Measurements from ENCODE around the gene ASPDH.
"Not testable (repeated sequence)": the region's sequence is repeated elsewhere in the genome, so short reads cannot be mapped to it uniquely, and the experiment has no call there.

Gene ASPDH

DNA sequence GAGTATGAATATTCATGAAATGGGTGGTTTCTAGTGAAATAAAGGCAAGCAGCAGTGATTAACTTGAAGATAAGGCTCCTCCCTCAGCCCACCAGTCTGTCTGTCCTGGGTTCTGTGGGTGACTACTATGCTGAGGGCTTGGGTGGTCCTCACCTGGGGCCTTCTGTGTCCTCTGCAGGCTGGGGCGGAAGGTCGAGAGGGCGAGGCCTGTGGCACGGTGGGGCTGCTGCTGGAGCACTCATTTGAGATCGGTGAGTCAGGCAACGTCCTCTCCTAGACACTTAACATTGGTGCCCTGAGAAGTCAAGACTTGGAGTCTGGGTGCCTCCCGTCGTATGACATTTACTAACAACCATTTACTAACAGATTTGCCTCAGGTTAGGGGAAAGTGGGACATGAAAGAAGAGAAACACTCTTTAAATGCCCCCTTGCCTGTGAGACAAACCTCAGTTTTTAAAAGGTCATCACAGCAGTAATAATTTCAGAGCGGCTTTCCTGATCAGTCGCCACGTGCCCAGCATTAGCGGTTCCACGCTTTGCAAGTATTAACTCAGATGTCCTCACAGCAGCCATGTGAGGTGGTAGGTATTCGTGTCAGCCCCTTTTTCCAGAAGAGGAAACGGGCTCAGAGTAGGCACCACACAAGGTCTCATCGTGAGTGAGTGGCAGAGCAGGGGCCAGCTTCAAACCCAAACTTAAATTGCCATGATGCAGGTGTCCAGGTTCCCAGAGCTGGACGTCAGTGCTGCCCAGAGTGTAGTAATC lies 35.8 kb downstream of the ASPDH start:
- DNase-seq (ENCODE audit: low spot score): no peak

DNA sequence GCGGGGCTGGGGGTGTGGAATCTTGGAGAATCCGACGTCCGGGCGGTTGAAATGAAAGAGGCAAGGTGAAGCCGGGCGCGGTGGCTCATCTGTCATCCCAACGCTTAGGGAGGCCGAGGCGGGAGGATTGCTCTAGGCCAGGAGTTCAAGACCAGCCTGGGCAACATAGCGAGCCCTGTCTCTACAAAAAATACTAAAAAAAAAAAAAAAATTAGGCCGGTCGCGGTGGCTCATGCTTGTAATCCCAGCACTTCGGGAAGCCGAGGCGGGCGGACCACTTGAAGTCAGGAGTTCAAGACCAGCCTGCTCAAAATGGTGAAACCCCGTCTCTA lies 36.8 kb downstream of the ASPDH start:
- DNase-seq (ENCODE audit: low spot score): no peak

DNA sequence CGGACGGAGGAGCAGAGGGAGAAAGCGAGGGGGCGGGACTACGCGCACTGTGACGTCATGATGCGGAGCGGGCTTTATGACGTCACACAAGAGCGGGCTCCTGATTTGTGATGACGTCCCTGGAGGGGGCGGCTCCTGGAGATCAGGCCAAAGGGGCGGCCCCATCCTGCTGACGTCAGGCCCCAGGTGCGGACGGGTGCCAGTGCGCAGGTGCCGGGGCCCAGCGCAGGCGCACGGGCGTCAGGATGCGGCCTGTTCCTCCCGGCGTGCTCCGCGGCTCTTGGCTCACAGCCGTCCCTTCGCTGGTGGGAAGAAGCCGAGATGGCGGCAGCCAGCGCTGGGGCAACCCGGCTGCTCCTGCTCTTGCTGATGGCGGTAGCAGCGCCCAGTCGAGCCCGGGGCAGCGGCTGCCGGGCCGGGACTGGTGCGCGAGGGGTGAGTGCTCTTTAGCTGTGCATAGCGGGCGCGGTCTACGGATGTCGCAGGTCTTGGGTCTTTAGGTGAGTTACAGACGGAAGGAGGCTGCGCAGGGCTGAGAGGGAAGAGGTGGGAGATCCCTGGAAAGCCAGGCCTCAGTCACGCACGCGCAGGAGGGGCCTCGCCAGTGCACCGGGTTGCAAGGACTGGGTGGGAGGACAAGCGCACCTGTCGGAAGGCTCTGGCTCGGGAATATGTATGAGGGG lies 37.3 kb downstream of the ASPDH start, which contains the start of the genes EMC10 and GARIN5A:
TSS of gene EMC10 (plus strand) at position 284 of the 683 bp plus-strand sequence. CDS start at position 322, 38 bp downstream.
TSS of gene GARIN5A (minus strand) at position 625 of the 683 bp plus-strand sequence. CDS start at position 165, 460 bp downstream.
- peak; percentile 94 for DNase-seq (ENCODE audit: low spot score)

DNA sequence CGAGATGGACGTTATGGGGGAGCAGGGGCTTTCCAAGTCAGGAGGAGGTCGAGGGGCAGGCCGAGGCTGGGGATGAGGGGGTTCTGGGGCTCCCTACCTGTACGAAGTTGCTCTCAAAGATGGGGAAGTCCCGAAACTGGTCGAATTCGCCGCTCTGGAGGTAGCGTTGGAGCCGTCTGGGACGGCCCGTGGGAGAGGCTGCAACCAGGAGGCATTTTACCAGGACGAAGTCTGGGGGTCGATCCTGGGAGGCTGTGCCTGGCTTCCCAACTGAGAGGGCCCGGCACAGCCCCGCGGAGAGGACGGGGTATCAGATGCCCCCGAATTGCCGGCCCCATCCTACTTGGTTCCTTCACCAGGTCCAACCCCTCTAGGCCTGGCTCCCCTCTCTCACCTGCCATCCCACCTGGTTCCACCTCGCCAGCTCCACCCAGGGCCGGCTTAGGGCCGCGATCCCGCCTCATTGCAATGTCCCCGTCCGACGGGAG lies 37.9 kb downstream of the ASPDH start:
- no peak for DNase-seq (ENCODE audit: low spot score)

DNA sequence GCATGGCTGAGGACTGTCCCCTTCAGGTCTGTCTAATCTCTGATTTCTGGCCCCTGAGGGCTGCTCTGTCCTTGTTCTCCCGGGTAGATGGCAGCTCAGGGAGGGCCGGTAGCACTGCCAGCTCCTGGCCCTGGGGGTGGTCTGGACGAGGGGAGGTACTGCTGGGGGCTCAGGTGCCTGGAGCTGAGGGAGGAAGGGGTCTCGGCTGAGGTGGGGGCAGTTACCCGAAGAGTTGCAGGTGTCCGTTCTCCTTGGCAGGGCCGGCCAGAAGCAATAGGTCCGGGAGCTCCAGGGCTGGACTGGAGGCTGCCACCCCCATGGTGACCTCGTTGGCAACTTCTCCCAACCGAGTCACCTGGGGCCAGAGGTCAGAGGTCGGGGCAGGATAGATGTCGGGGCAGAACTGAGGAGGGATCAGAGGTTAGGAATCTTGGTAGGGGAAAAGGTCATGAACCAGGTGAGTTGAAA lies 38.6 kb downstream of the ASPDH start:
- no peak for DNase-seq (ENCODE audit: low spot score)

DNA sequence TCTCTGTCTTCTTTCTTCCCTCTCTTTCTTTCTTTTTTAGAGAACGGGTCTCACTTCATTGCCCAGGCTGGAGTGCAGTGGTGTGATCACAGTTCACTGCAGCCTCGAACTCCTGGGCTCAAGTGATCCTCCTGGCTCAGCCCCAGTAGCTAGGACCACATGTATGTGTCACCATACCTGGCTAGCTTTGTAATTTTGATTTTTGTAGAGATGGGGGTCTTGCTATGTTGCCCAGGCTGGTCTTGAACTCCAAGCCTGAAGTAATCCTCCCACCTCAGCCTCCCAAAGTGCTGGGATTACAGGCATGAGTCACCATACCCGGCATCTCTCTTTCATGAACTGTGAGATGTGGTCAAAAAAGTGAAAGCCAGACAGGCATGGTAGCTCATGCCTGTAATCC lies 40.4 kb downstream of the ASPDH start:
- not testable (repeated sequence) for DNase-seq (ENCODE audit: low spot score)

- DNase-seq (ENCODE audit: low spot score): no peak
These were observed 44.9 kb downstream of the ASPDH start for GRCh38 chr19:50468818-50469217.

DNA sequence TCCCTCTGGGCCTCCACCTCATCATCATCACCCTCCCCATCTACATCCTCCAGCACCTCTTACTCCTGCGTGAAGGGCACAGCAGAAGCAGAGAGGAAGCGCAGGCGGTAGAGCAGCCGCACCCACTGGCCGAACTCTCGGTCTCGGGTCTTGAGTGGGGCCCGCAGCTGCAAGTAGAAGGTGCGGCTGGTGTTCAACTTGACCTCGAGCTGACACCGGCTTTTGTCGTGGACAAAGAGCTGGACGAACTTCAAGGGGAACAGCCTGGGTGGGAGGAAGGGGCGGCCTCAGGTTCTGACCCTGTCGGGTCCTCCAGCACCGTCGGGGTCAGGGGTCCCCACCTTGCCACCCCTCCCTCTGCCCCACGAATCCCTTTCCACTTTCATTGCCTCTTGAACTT lies 46.1 kb downstream of the ASPDH start:
- no peak for DNase-seq (ENCODE audit: low spot score)

GRCh38 chr19:50466706-50467039 lies 47.0 kb downstream of the ASPDH start:
- no peak for DNase-seq (ENCODE audit: low spot score)

- DNase-seq (ENCODE audit: low spot score): no peak
These were observed 47.6 kb downstream of the ASPDH start for GRCh38 chr19:50465986-50466705.

DNA sequence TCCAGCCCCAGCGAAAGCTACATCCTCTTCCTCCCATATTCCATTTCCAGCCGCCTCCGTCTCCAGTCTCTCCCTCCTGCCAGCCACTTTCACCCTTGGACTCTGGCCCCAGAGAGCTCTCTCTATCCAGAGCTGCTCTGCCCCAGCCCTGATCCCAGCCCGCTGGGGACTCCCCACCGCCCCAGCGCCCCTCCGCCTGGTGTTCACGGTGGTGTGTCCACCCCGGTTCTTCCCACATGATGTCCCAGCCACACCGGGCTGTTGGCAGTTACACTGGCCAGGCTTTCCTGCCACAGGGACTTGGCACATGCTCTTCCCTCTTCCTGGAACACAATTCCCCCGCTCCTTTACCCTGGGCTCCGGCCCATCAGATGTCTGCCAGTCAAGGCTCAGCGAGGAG lies 48.7 kb downstream of the ASPDH start:
- no peak for DNase-seq (ENCODE audit: low spot score)

DNA sequence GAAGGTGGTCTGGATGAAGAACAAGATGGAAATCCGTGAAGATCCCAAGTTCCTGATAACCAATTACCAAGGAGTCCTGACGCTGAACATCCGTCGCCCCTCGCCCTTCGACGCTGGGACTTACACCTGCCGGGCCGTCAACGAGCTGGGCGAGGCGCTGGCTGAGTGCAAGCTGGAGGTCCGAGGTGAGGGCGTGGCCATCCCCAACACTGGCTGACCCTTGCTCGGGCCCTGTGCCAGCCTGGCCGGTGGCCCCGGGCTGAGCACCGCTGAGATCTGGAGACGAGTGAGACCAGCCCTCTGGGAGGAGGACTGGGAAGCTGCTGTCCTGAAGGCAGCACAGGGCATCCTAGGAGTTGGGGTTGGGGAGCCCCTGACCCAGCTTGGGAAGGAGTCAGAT lies 49.4 kb downstream of the ASPDH start:
- DNase-seq (ENCODE audit: low spot score): no peak

- DNase-seq (ENCODE audit: low spot score): no peak
These were observed 50.7 kb downstream of the ASPDH start for GRCh38 chr19:50462970-50463369.

Measured in activated CD4-positive, alpha-beta T cell treated with anti-CD3 and anti-CD28 coated beads, Interleukin-2, Interleukin-4, amounts not matched to agents 100 ng/mL and 50 ng/mL, durations not matched to agents 16 hours and 8 hours (primary cell).